ENCODE data around the gene PEX12.

The PEX12 gene

DNA sequence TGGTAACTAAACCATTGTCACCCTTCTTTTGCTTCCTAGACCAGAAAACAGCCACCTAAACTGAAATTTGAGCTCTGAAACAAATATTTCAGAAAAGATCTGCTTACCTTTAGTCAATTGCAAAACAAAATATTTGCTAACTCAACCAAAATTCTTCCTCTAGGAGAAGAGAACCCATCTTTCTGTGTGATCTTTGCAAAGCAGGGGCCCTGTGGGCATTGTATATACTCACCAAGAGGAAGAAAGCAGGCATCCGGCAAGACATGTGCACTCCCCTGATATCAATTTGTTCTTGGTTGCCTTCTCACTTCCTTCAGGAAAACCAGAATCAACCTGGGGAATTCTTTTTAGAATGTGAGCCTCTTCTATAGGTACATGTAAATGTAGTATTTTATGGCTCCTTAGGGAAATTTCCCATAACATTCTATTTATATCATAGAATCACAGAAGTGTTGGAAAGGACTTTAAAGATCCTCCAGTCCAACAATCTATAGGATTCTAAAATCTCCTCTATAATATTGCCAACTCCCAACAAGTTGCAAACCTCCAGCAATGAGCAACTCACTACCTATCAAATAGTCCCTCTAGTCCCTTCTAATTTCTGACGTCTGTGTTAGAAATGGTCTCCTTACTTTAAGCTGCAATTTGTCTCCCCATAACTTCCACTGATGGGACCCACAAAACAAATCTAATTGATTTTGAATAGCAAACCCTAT, 18.7 kb downstream of the PEX12 start:
- TF ChIP-seq, protein P1, sequence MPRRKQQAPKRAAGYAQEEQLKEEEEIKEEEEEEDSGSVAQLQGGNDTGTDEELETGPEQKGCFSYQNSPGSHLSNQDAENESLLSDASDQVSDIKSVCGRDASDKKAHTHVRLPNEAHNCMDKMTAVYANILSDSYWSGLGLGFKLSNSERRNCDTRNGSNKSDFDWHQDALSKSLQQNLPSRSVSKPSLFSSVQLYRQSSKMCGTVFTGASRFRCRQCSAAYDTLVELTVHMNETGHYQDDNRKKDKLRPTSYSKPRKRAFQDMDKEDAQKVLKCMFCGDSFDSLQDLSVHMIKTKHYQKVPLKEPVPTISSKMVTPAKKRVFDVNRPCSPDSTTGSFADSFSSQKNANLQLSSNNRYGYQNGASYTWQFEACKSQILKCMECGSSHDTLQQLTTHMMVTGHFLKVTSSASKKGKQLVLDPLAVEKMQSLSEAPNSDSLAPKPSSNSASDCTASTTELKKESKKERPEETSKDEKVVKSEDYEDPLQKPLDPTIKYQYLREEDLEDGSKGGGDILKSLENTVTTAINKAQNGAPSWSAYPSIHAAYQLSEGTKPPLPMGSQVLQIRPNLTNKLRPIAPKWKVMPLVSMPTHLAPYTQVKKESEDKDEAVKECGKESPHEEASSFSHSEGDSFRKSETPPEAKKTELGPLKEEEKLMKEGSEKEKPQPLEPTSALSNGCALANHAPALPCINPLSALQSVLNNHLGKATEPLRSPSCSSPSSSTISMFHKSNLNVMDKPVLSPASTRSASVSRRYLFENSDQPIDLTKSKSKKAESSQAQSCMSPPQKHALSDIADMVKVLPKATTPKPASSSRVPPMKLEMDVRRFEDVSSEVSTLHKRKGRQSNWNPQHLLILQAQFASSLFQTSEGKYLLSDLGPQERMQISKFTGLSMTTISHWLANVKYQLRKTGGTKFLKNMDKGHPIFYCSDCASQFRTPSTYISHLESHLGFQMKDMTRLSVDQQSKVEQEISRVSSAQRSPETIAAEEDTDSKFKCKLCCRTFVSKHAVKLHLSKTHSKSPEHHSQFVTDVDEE (CRISPR knock-in tag; IDR thresholded peaks at IDR 0.05) = no peak
- no peak for TF ChIP-seq BACH2 (CRISPR knock-in tag; IDR thresholded peaks at IDR 0.05; ENCODE audit: borderline replicate concordance)
- no peak for TF ChIP-seq GLIS3 (CRISPR knock-in tag; IDR thresholded peaks at IDR 0.05)
- TF ChIP-seq TCF4 (CRISPR knock-in tag; IDR thresholded peaks at IDR 0.05; ENCODE audit: borderline replicate concordance) = no peak
- no peak for ATAC-seq

DNA sequence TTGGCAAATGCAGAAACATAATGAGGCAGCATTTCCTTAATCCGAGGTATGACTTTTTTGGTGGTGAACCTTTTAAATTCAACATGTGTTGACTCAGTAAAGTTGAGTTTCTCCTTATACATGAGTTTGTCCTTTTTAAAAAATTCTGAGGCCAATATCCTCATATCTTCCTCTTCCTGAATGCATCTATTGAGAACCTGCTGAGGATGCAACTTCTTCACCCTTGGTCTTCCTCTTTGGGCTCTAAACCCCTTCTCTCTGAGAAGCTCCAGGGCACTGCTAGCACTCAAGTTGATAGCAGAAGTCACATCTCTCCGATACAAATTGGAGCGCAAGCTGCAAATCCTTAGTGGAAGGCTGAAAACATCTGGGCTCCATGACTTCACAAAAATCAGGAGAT, 21.0 kb downstream of the PEX12 start:
- no peak for ATAC-seq
- no peak for TF ChIP-seq PATZ1 (CRISPR knock-in tag; IDR thresholded peaks at IDR 0.05; ENCODE audit: borderline replicate concordance)
- no peak for TF ChIP-seq PPARA (CRISPR knock-in tag; IDR thresholded peaks at IDR 0.05; ENCODE audit: borderline replicate concordance)
- TF ChIP-seq CREB5 (CRISPR knock-in tag; IDR thresholded peaks at IDR 0.05; ENCODE audit: low read depth) = no peak
- TF ChIP-seq TCF4 (CRISPR knock-in tag; IDR thresholded peaks at IDR 0.05; ENCODE audit: borderline replicate concordance) = no peak
- no peak for TF ChIP-seq ZNF70 (CRISPR knock-in tag; IDR thresholded peaks at IDR 0.05)
- no peak for TF ChIP-seq GLIS3 (CRISPR knock-in tag; IDR thresholded peaks at IDR 0.05)
- TF ChIP-seq, protein P1 (CRISPR knock-in tag; IDR thresholded peaks at IDR 0.05) = no peak
- no peak for TF ChIP-seq ZFP30 (CRISPR knock-in tag; IDR thresholded peaks at IDR 0.05)
- no peak for TF ChIP-seq BACH2 (CRISPR knock-in tag; IDR thresholded peaks at IDR 0.05; ENCODE audit: borderline replicate concordance)
- TF ChIP-seq OSR1 (CRISPR knock-in tag; IDR thresholded peaks at IDR 0.05) = no peak
- TF ChIP-seq, protein P2, sequence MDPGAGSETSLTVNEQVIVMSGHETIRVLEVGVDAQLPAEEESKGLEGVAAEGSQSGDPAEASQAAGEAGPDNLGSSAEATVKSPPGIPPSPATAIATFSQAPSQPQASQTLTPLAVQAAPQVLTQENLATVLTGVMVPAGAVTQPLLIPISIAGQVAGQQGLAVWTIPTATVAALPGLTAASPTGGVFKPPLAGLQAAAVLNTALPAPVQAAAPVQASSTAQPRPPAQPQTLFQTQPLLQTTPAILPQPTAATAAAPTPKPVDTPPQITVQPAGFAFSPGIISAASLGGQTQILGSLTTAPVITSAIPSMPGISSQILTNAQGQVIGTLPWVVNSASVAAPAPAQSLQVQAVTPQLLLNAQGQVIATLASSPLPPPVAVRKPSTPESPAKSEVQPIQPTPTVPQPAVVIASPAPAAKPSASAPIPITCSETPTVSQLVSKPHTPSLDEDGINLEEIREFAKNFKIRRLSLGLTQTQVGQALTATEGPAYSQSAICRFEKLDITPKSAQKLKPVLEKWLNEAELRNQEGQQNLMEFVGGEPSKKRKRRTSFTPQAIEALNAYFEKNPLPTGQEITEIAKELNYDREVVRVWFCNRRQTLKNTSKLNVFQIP (CRISPR knock-in tag; IDR thresholded peaks at IDR 0.05; ENCODE audit: borderline replicate concordance, low read depth) = no peak
- no peak for TF ChIP-seq ZC3H10 (CRISPR knock-in tag; IDR thresholded peaks at IDR 0.05)
- no peak for TF ChIP-seq TOX (CRISPR knock-in tag; IDR thresholded peaks at IDR 0.05; ENCODE audit: borderline replicate concordance)
- TF ChIP-seq ISL1 (CRISPR knock-in tag; IDR thresholded peaks at IDR 0.05) = no peak
- TF ChIP-seq ZNF565 (CRISPR knock-in tag; conservative IDR thresholded peaks at IDR 0.05; ENCODE audit: low read depth) = no peak
- no peak for TF ChIP-seq RARB (CRISPR knock-in tag; IDR thresholded peaks at IDR 0.05)
- TF ChIP-seq CSRNP3 (CRISPR knock-in tag; IDR thresholded peaks at IDR 0.05) = no peak
- TF ChIP-seq SNAI2 (CRISPR knock-in tag; IDR thresholded peaks at IDR 0.05) = no peak

Measured in SK-N-SH treated with all-trans-retinoic acid at 6 μM for 48 hours (cell line).